ENCODE data around the gene SMARCC1. TPM values are rescaled to one million over a fixed set of nuclear protein-coding genes. Genes with fewer than 3 reads are reported as not detected.

SMARCC1 gene
- total RNA-seq, 1 experiment from 2014 or later, result 249 TPM

GRCh38 chr3:47669026-47669749 is 112.5 kb downstream of the SMARCC1 start (continued):
- TF ChIP-seq AFF4 (CRISPR knock-in tag; IDR thresholded peaks at IDR 0.05; ENCODE audit: borderline replicate concordance), result no peak
- TF ChIP-seq RELA (CRISPR knock-in tag; IDR thresholded peaks at IDR 0.05; ENCODE audit: borderline replicate concordance), result no peak
- TF ChIP-seq GRHL2 (CRISPR knock-in tag; IDR thresholded peaks at IDR 0.05; ENCODE audit: insufficient replicate concordance, severe bottlenecking), result no peak
- TF ChIP-seq, protein P1, sequence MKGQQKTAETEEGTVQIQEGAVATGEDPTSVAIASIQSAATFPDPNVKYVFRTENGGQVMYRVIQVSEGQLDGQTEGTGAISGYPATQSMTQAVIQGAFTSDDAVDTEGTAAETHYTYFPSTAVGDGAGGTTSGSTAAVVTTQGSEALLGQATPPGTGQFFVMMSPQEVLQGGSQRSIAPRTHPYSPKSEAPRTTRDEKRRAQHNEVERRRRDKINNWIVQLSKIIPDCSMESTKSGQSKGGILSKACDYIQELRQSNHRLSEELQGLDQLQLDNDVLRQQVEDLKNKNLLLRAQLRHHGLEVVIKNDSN (CRISPR knock-in tag; IDR thresholded peaks at IDR 0.05), result no peak
- no peak for TF ChIP-seq EMX1 (CRISPR knock-in tag; IDR thresholded peaks at IDR 0.05)
- no peak for TF ChIP-seq CREM (CRISPR knock-in tag; IDR thresholded peaks at IDR 0.05)
- no peak for TF ChIP-seq NFYB (CRISPR knock-in tag; conservative IDR thresholded peaks at IDR 0.05; ENCODE audit: low read depth)
- TF ChIP-seq SP1 (CRISPR knock-in tag; conservative IDR thresholded peaks at IDR 0.05), result no peak
- TF ChIP-seq JUN (CRISPR knock-in tag; IDR thresholded peaks at IDR 0.05), result no peak
- TF ChIP-seq ZMAT4 (CRISPR knock-in tag; IDR thresholded peaks at IDR 0.05), result no peak
- TF ChIP-seq CREB1 (CRISPR knock-in tag; IDR thresholded peaks at IDR 0.05), result no peak
- TF ChIP-seq JAZF1 (CRISPR knock-in tag; IDR thresholded peaks at IDR 0.05), result no peak
- no peak for TF ChIP-seq CTCF (IDR thresholded peaks at IDR 0.05)

- Mint-ChIP-seq H3K4me3 (no peak overlapping the region), H3K9me3 (no peaks in the 10 kb centered on the region), H3K36me3 (peaks cover 54% of the 10 kb centered on the region), H3K4me1 (no peaks in the 10 kb centered on the region; the same call in 1 of the 2 replicates), H3K27me3 (ENCODE audit: low read depth) (no peaks in the 10 kb centered on the region), H3K27ac (peak overlapping the region; percentile 38; the same call in 1 of the 2 replicates)
- ChIA-PET CTCF (no interaction called here), POLR2A (no interaction called here)
- ATAC-seq (no peak), DNase-seq (ENCODE audit: low spot score) (no peak)
- TF ChIP-seq NR1H2 (CRISPR knock-in tag; IDR thresholded peaks at IDR 0.05) (no peak), IRF2 (CRISPR knock-in tag; IDR thresholded peaks at IDR 0.05; ENCODE audit: borderline replicate concordance, low read depth) (no peak), CBFB (CRISPR knock-in tag; IDR thresholded peaks at IDR 0.05; ENCODE audit: low read depth) (no peak), JUN (CRISPR knock-in tag; IDR thresholded peaks at IDR 0.05) (no peak), CREM (CRISPR knock-in tag; IDR thresholded peaks at IDR 0.05) (no peak), E2F5 (CRISPR knock-in tag; IDR thresholded peaks at IDR 0.05) (no peak), TCF7 (CRISPR knock-in tag; IDR thresholded peaks at IDR 0.05; ENCODE audit: low read depth) (no peak), EMX1 (CRISPR knock-in tag; IDR thresholded peaks at IDR 0.05) (no peak)
These were observed 115.6 kb downstream of the SMARCC1 start for GRCh38 chr3:47666118-47666517.
